ENCODE measurements around the gene ARHGAP8.

GRCh38 chr22:44737406-44738346, 14.7 kb upstream of the ARHGAP8 start:
- no peak for TF ChIP-seq CTCF (IDR thresholded peaks at IDR 0.05)
- no peak for TF ChIP-seq POLR2A (IDR thresholded peaks at IDR 0.05)

Measured in prostate gland (tissue), 2 donors.